A673 (cell line): ENCODE data around the gene ERLEC1. TPM values are rescaled to one million over a fixed set of nuclear protein-coding genes. Genes with fewer than 3 reads are reported as not detected.

Experiments used
- BruUV-seq: library from RNA; stranded (reverse); fragments of 400-500 nt; replicated peaks from 2 replicates; lab custom pipeline; 2021; lab: Mats Ljungman, UMichigan
- CTCF ChIA-PET: fragments of 300-600 bp; sonication (Branson Sonifier 250); formaldehyde crosslinking; loops from one replicate; lab custom pipeline; 2022; ENCODE audit warnings: antibody characterized with exemption; lab: Charles Lee
- POLR2A ChIA-PET: fragments of 300-600 bp; sonication (Branson Sonifier 250); formaldehyde crosslinking; loops from one replicate; lab custom pipeline; 2022; ENCODE audit warnings: antibody characterized with exemption; ENCODE audit not compliant: low non-redundant PET; lab: Charles Lee
- DNase-seq: peaks from one replicate; pipeline ENCODE4 v3.0.0-alpha.2; 2015; ENCODE audit warnings: low spot score
- H3K27ac ChIP-seq: fragments of 200-600 bp; sonication (generic); 2 replicates; pipeline ENCODE4 v1.5.1; 2016; ENCODE audit warnings: mixed run types, low read depth, mild to moderate bottlenecking, mixed read lengths, antibody characterized with exemption, low read length; ENCODE audit not compliant: poor library complexity, severe bottlenecking
- H3K27me3 ChIP-seq: fragments of 200-600 bp; sonication (generic); replicated peaks from 2 replicates; pipeline ENCODE4 v1.6.1; 2017; ENCODE audit warnings: mixed run types, low read depth, mild to moderate bottlenecking, mixed read lengths, antibody characterized with exemption, low read length; ENCODE audit not compliant: insufficient read depth, poor library complexity
- H3K36me3 ChIP-seq: fragments of 200-600 bp; sonication (generic); 2 replicates; pipeline ENCODE4 v1.6.1; 2016; ENCODE audit warnings: mixed run types, mild to moderate bottlenecking, mixed read lengths, antibody characterized with exemption, low read length; ENCODE audit not compliant: insufficient read depth, poor library complexity, severe bottlenecking
- H3K4me1 ChIP-seq: fragments of 200-600 bp; sonication (generic); 2 replicates; pipeline ENCODE4 v1.6.1; 2017; ENCODE audit warnings: mixed run types, mild to moderate bottlenecking, mixed read lengths, antibody characterized with exemption, low read length; ENCODE audit not compliant: insufficient read depth, poor library complexity, severe bottlenecking
- H3K4me3 ChIP-seq: fragments of 200-600 bp; sonication (generic); 2 replicates; pipeline ENCODE4 v1.5.1; 2016; ENCODE audit warnings: low read depth, mixed run types, mild to moderate bottlenecking, mixed read lengths, low read length; ENCODE audit not compliant: poor library complexity, severe bottlenecking
- H3K9me3 ChIP-seq: fragments of 200-600 bp; sonication (generic); 2 replicates; pipeline ENCODE4 v1.6.1; 2016; ENCODE audit warnings: mixed run types, low read depth, mild to moderate bottlenecking, mixed read lengths, antibody characterized with exemption, low read length; ENCODE audit not compliant: poor library complexity, severe bottlenecking
- CTCF ChIP-seq: fragments of 300-800, 200-600 bp; sonication (generic); conservative IDR thresholded peaks from 2 replicates; pipeline ENCODE4 v1.5.1; 2017; ENCODE audit warnings: low read depth, mild to moderate bottlenecking, antibody characterized with exemption, low read length, moderate library complexity, mixed read lengths
- EZH2 ChIP-seq: fragments of 200-600 bp; sonication (generic); IDR thresholded peaks from 2 replicates; pipeline ENCODE4 v1.6.1; 2017; ENCODE audit warnings: borderline replicate concordance, low read depth, mild to moderate bottlenecking, mixed read lengths, antibody characterized with exemption, low read length; ENCODE audit not compliant: poor library complexity, severe bottlenecking
- intact Hi-C: fragments of 100-400 bp; cut with micrococcal nuclease; formaldehyde crosslinking; loops from one replicate; pipeline ENCODE4 v1.10.0; 2022; ENCODE audit not compliant: unreplicated experiment
- total RNA-seq: library from RNA; stranded (reverse); gene quantifications from 2 replicates; pipeline ENCODE4 v1.2.3, GENCODE V29; 2021

Gene ERLEC1
- total RNA-seq, 1 experiment from 2014 or later, result 27.7 TPM

GRCh38 chr2:53819634-53820033 lies 32.8 kb downstream of the ERLEC1 start:
- Histone ChIP-seq H3K9me3 (no peaks in the 10 kb centered on the region), H3K36me3 (peaks cover 24% of the 10 kb centered on the region), H3K4me3 (no peak overlapping the region), H3K4me1 (no peaks in the 10 kb centered on the region), H3K27me3 (no peaks in the 10 kb centered on the region), H3K27ac (no peak overlapping the region)
- intact Hi-C loops, result loop anchor here (10.0 kb wide), 1 partner anchor 395 kb away; no protein-coding TSS in a partner anchor
- BruUV-seq, result no TSS peak
- POLR2A ChIA-PET, result no interaction called here
- CTCF ChIA-PET, result no interaction called here
- TF ChIP-seq CTCF, result no peak
- no peak for TF ChIP-seq EZH2
- DNase-seq, result no peak

- H3K4me1 ChIP-seq, result no peaks in the 10 kb centered on the region
- H3K36me3 ChIP-seq, result peaks cover 22% of the 10 kb centered on the region
- DNase-seq, result no peak
- TF ChIP-seq EZH2 (no peak), CTCF (no peak)
- no peaks in the 10 kb centered on the region for H3K9me3 ChIP-seq
- ChIA-PET CTCF (no interaction called here), POLR2A (no interaction called here)
- H3K4me3 ChIP-seq, result no peak overlapping the region
- intact Hi-C loops, result loop anchor here (10.0 kb wide), 1 partner anchor 395 kb away; no protein-coding TSS in a partner anchor
- H3K27me3 ChIP-seq, result no peaks in the 10 kb centered on the region
- no peak overlapping the region for H3K27ac ChIP-seq
- no TSS peak for BruUV-seq
Measured at GRCh38 chr2:53820048-53820447, 33.2 kb downstream of the ERLEC1 start.

- no peak overlapping the region for H3K27ac ChIP-seq
- POLR2A ChIA-PET, result no interaction called here
- no TSS peak for BruUV-seq
- no peaks in the 10 kb centered on the region for H3K4me1 ChIP-seq
- no peaks in the 10 kb centered on the region for H3K27me3 ChIP-seq
- TF ChIP-seq EZH2, result no peak
- no peak for TF ChIP-seq CTCF
- CTCF ChIA-PET, result no interaction called here
- H3K9me3 ChIP-seq, result no peaks in the 10 kb centered on the region
- intact Hi-C loops, result loop anchor here (10.0 kb wide), 1 partner anchor 396 kb away; no protein-coding TSS in a partner anchor
- no peak for DNase-seq
- no peak overlapping the region for H3K4me3 ChIP-seq
- H3K36me3 ChIP-seq, result peaks cover 16% of the 10 kb centered on the region
Measured at GRCh38 chr2:53820711-53821110, 33.9 kb downstream of the ERLEC1 start.
